Calu3 (cell line): Measurements from ENCODE around the gene LY6G5B. TPM values are rescaled to one million over a fixed set of nuclear protein-coding genes. Genes with fewer than 3 reads are reported as not detected.
A peak's percentile ranks its signal among the peaks of the same experiment; 100 is the strongest.

Experiments
- BruUV-seq: library from RNA; stranded (reverse); fragments of 400-500 nt; replicated peaks from 2 replicates; lab custom pipeline; 2021; lab: Mats Ljungman, UMichigan
- CTCF ChIA-PET: fragments of 300-600 bp; sonication (Branson Sonifier 250); formaldehyde crosslinking; loops from one replicate; lab custom pipeline; 2022; ENCODE audit warnings: antibody characterized with exemption; lab: Charles Lee
- DNase-seq: peaks from one replicate; pipeline ENCODE4 v3.0.0; 2022
- H3K27ac Mint-ChIP-seq: one replicate; pipeline ENCODE4 v1.8.0; 2022; ENCODE audit warnings: mixed read lengths; ENCODE audit not compliant: unreplicated experiment
- H3K27me3 Mint-ChIP-seq: one replicate; pipeline ENCODE4 v1.8.0; 2022; ENCODE audit warnings: mixed read lengths; ENCODE audit not compliant: unreplicated experiment
- H3K36me3 Mint-ChIP-seq: one replicate; pipeline ENCODE4 v1.8.0; 2022; ENCODE audit warnings: mild to moderate bottlenecking, moderate library complexity, mixed read lengths; ENCODE audit not compliant: insufficient read depth, unreplicated experiment
- H3K4me1 Mint-ChIP-seq: one replicate; pipeline ENCODE4 v1.8.0; 2022; ENCODE audit warnings: mild to moderate bottlenecking, low read depth, mixed read lengths; ENCODE audit not compliant: unreplicated experiment
- H3K4me3 Mint-ChIP-seq: one replicate; pipeline ENCODE4 v1.8.0; 2022; ENCODE audit warnings: mild to moderate bottlenecking, low read depth, moderate library complexity, mixed read lengths; ENCODE audit not compliant: unreplicated experiment
- H3K9me3 Mint-ChIP-seq: one replicate; pipeline ENCODE4 v1.8.0; 2022; ENCODE audit warnings: low read depth, mixed read lengths; ENCODE audit not compliant: unreplicated experiment
- intact Hi-C: fragments of 100-400 bp; cut with micrococcal nuclease; formaldehyde crosslinking; loops from one replicate; pipeline ENCODE4 v1.10.0; 2022; ENCODE audit not compliant: unreplicated experiment
- total RNA-seq: library from RNA; stranded (reverse); gene quantifications from 2 replicates; pipeline ENCODE4 v1.2.3, GENCODE V29; 2022
- TF ChIP-seq, protein P1 (sequence below): fragments of 200-600 bp; IDR thresholded peaks from one replicate; pipeline ENCODE4 v1.8.0; 2022; ENCODE audit warnings: antibody characterized with exemption; ENCODE audit not compliant: unreplicated experiment

The LY6G5B gene
- total RNA-seq, 1 experiment from 2014 or later = 44.6 TPM

GRCh38 chr6:31681135-31681671, 11.4 kb downstream of the LY6G5B start:
- Mint-ChIP-seq H3K27ac (peak overlapping the region; percentile 89), H3K27me3 (no peaks in the 10 kb centered on the region), H3K9me3 (no peaks in the 10 kb centered on the region), H3K36me3 (peaks cover 35% of the 10 kb centered on the region), H3K4me1 (peaks cover 28% of the 10 kb centered on the region), H3K4me3 (peak overlapping the region; percentile 75)
- CTCF ChIA-PET = interaction anchor here (0.6 to 2.1 kb wide), 13 partner anchors 9 to 515 kb away, joined by 3 to 26 read pairs (median 6); partner anchors contain the start of genes DDAH2, LSM2, MSH5 and NEU1
- TF ChIP-seq, protein P1, sequence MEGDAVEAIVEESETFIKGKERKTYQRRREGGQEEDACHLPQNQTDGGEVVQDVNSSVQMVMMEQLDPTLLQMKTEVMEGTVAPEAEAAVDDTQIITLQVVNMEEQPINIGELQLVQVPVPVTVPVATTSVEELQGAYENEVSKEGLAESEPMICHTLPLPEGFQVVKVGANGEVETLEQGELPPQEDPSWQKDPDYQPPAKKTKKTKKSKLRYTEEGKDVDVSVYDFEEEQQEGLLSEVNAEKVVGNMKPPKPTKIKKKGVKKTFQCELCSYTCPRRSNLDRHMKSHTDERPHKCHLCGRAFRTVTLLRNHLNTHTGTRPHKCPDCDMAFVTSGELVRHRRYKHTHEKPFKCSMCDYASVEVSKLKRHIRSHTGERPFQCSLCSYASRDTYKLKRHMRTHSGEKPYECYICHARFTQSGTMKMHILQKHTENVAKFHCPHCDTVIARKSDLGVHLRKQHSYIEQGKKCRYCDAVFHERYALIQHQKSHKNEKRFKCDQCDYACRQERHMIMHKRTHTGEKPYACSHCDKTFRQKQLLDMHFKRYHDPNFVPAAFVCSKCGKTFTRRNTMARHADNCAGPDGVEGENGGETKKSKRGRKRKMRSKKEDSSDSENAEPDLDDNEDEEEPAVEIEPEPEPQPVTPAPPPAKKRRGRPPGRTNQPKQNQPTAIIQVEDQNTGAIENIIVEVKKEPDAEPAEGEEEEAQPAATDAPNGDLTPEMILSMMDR = no peak
- DNase-seq = peak; percentile 81
- intact Hi-C loops = loop anchor here (2.0 kb wide), 1 partner anchor 150 kb away; no protein-coding TSS in a partner anchor
- TSS peak; percentile 71 for BruUV-seq

- no peaks in the 10 kb centered on the region for H3K27me3 Mint-ChIP-seq
- no TSS peak for BruUV-seq
- DNase-seq = no peak
- CTCF ChIA-PET = interaction anchor here (1.5 kb wide), 1 partner anchor 86 kb away, joined by 8 read pairs; no protein-coding TSS in a partner anchor
- peaks cover 28% of the 10 kb centered on the region for H3K4me1 Mint-ChIP-seq
- peak overlapping the region; percentile 55 for H3K27ac Mint-ChIP-seq
- peak overlapping the region; percentile 75 for H3K4me3 Mint-ChIP-seq
- no peaks in the 10 kb centered on the region for H3K9me3 Mint-ChIP-seq
- intact Hi-C loops = no loop called here
- peaks cover 48% of the 10 kb centered on the region for H3K36me3 Mint-ChIP-seq
- TF ChIP-seq, protein P1 = no peak
Observed at GRCh38 chr6:31683591-31683990, 13.8 kb downstream of the LY6G5B start.

- TF ChIP-seq, protein P1 = no peak
- peak overlapping the region; percentile 13 for H3K27ac Mint-ChIP-seq
- BruUV-seq = no TSS peak
Observed at GRCh38 chr6:31686483-31686882, 16.7 kb downstream of the LY6G5B start.

DNA sequence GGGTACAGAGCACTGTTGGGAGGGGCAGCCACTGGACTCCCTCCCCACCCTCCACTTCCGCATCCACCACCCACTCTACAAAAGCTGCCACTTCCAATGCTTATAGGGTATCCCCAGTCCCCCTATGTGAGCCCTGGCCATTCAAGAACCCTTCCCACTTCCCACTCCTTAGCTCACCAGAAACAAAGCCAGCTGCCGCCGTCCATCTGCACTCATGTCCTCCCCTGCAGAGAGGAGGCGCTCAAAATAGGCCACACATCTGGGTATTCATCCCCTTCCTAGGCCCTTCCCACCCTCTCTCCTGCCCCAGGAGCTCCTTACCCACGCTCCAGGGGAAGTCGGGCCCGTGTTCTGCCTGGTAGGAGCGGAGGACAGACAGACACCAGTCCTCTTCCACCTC, 17.5 kb downstream of the LY6G5B start:
- CTCF ChIA-PET = no interaction called here
- H3K27ac Mint-ChIP-seq = no peak overlapping the region
- BruUV-seq = no TSS peak
- H3K9me3 Mint-ChIP-seq = no peaks in the 10 kb centered on the region
- peaks cover 25% of the 10 kb centered on the region for H3K4me1 Mint-ChIP-seq
- DNase-seq = no peak
- no peak overlapping the region for H3K4me3 Mint-ChIP-seq
- intact Hi-C loops = no loop called here
- H3K36me3 Mint-ChIP-seq = peaks cover 44% of the 10 kb centered on the region
- H3K27me3 Mint-ChIP-seq = no peaks in the 10 kb centered on the region
- TF ChIP-seq, protein P1 = no peak

More at GRCh38 chr6:31686483-31686882, 16.7 kb downstream of the LY6G5B start:
- CTCF ChIA-PET = no interaction called here
- no peaks in the 10 kb centered on the region for H3K27me3 Mint-ChIP-seq
- no peaks in the 10 kb centered on the region for H3K9me3 Mint-ChIP-seq
- H3K36me3 Mint-ChIP-seq = peaks cover 45% of the 10 kb centered on the region
- peaks cover 27% of the 10 kb centered on the region for H3K4me1 Mint-ChIP-seq
- H3K4me3 Mint-ChIP-seq = no peak overlapping the region
- DNase-seq = no peak
- intact Hi-C loops = no loop called here
